K562 (cell line): Measurements from ENCODE around the gene MBNL1. TPM values are rescaled to one million over a fixed set of nuclear protein-coding genes. Genes with fewer than 3 reads are reported as not detected.

Source experiments
- CBX8 ChIP-seq: fragments of 200-600 bp; sonication (generic); IDR thresholded peaks from 2 replicates; pipeline ENCODE4 v1.6.1; 2012; ENCODE audit warnings: borderline replicate concordance, mixed run types, low read depth, mild to moderate bottlenecking, moderate library complexity, mixed read lengths, low read length, control low read depth, inconsistent platforms; ENCODE audit not compliant: poor library complexity, severe bottlenecking; ENCODE audit errors: extremely low read depth
- DPF2 ChIP-seq: fragments of 450-650 bp; IDR thresholded peaks from 2 replicates; pipeline ENCODE4 v1.6.1; 2016
- FOXM1 ChIP-seq, 2 experiments: fragments of 450-650 bp in 1 of 2; sonication (generic) in 1 of 2; formaldehyde crosslinking in 1 of 2; IDR thresholded peaks; 2 replicates each; pipeline versions ENCODE4 v1.6.1 to v1.9.0; 2017 to 2022; ENCODE audit warnings: low read depth in 2 of 2, mild to moderate bottlenecking in 2 of 2, missing genetic modification reagents in 1 of 2, moderate library complexity in 1 of 2
- GABPB1 ChIP-seq: sonication (generic); formaldehyde crosslinking; IDR thresholded peaks from 2 replicates; pipeline ENCODE4 v1.8.0; 2022; ENCODE audit warnings: mild to moderate bottlenecking, missing genetic modification reagents
- GATAD2B ChIP-seq: fragments of 450-650 bp; IDR thresholded peaks from 2 replicates; pipeline ENCODE4 v1.6.1; 2017; ENCODE audit warnings: mild to moderate bottlenecking, borderline replicate concordance
- HDAC1 ChIP-seq, 2 experiments: fragments of 450-650 bp; IDR thresholded peaks; 2 replicates each; pipeline ENCODE4 v1.6.1; 2016 to 2017; ENCODE audit warnings: inconsistent platforms in 1 of 2, mild to moderate bottlenecking in 1 of 2, moderate library complexity in 1 of 2
- MBD1 ChIP-seq: fragments of 250-450 bp; sonication (Bioruptor Pico); IDR thresholded peaks from 2 replicates; pipeline ENCODE4 v1.8.0; 2022; ENCODE audit warnings: inconsistent platforms
- MIER1 ChIP-seq: fragments of 450-650 bp; IDR thresholded peaks from 2 replicates; pipeline ENCODE4 v1.6.1; 2016; ENCODE audit warnings: antibody characterized with exemption, mild to moderate bottlenecking, low read depth
- NCOR1 ChIP-seq: fragments of 450-650 bp; IDR thresholded peaks from 2 replicates; pipeline ENCODE4 v1.6.1; 2016; ENCODE audit warnings: mild to moderate bottlenecking, moderate library complexity
- POLR2A ChIP-seq: fragments of 450-650 bp; conservative IDR thresholded peaks from 2 replicates; pipeline ENCODE4 v1.6.1; 2016
- RBM17 ChIP-seq: fragments of 200-400 bp; formaldehyde crosslinking; IDR thresholded peaks from 2 replicates; pipeline ENCODE4 v1.6.1; 2017; ENCODE audit warnings: low read depth, mild to moderate bottlenecking, low read length, borderline replicate concordance
- SMAD2 ChIP-seq: fragments of 150-350 bp; IDR thresholded peaks from 2 replicates; pipeline ENCODE4 v1.6.1; 2014; ENCODE audit warnings: low read depth, mild to moderate bottlenecking, low read length
- SNRNP70 ChIP-seq: fragments of 200-400 bp; formaldehyde crosslinking; optimal IDR thresholded peaks from 2 replicates; pipeline ENCODE3; 2017; ENCODE audit warnings: low read depth, low read length
- TCF7 ChIP-seq: sonication (generic); IDR thresholded peaks from 2 replicates; pipeline ENCODE4 v1.6.1; 2016; ENCODE audit warnings: antibody characterized with exemption, borderline replicate concordance
- ZBED1 ChIP-seq: IDR thresholded peaks from 2 replicates; pipeline ENCODE4 v1.6.1; 2014
- ZHX1 ChIP-seq: fragments of 150-350 bp; conservative IDR thresholded peaks from 2 replicates; pipeline ENCODE4 v1.6.1; 2014; ENCODE audit warnings: low read length
- ZNF41 ChIP-seq: fragments of 250-450 bp; sonication (Bioruptor Pico); conservative IDR thresholded peaks from 2 replicates; pipeline ENCODE4 v1.4.0; 2020; ENCODE audit warnings: mild to moderate bottlenecking
- ZNF778 ChIP-seq: fragments of 450-650 bp; formaldehyde crosslinking; IDR thresholded peaks from 2 replicates; pipeline ENCODE4 v1.4.0; 2020; ENCODE audit warnings: mild to moderate bottlenecking, moderate library complexity
- polyA plus RNA-seq, 8 experiments: library from polyadenylated mRNA; depleted of rRNA in 4 of 8; stranded (reverse) in 5 of 8; unstranded in 3 of 8; fragments of >200 nt; fragmentation: Nextera tagmentation in 2 of 8; fragmentation: Illumina TruSeq in 1 of 8; extraction: Ambion mirVana in 2 of 8; extraction: Trizol in 1 of 8; gene quantifications; 2 replicates each; pipeline versions ENCODE4 v1.2.1 to v1.2.3, GENCODE V29; 2011 to 2014; ENCODE audit warnings: inconsistent platforms in 1 of 8, missing spikeins in 1 of 8
- total RNA-seq, 7 experiments: library from RNA; depleted of rRNA in 6 of 7; stranded (reverse); fragments of >200 nt in 6 of 7; fragmentation: Illumina TruSeq in 2 of 7; extraction: Trizol in 2 of 7; gene quantifications; 2 replicates each; pipeline versions ENCODE4 v1.2.1 to v1.2.3, GENCODE V29; 2011 to 2021; ENCODE audit warnings: low replicate concordance in 1 of 7
- TF ChIP-seq, protein P1 (sequence below), 2 experiments: fragments of 450-650 bp; IDR thresholded peaks; 2 replicates each; pipeline ENCODE4 v1.6.1; 2018; ENCODE audit warnings: mild to moderate bottlenecking in 2 of 2, low read depth in 1 of 2; ENCODE audit not compliant: partially characterized antibody in 2 of 2

Gene MBNL1
- total and polyA plus RNA-seq, 9 of the 15 experiments (the other 6 are each of a cell fraction or from before 2014, with no cell fraction given), result 70.3 to 243 (median 220) TPM

GRCh38 chr3:152272771-152273242 is 4.1 kb downstream of the MBNL1 start (continued):
- no peak for TF ChIP-seq TCF7
- no peak for TF ChIP-seq SMAD2
- TF ChIP-seq GABPB1 (CRISPR knock-in tag), result no peak
- TF ChIP-seq NCOR1, result peak; percentile 48; the same call in 1 of the 2 replicates
- no peak for TF ChIP-seq FOXM1 (IDR thresholded peaks at IDR 0.05; ENCODE audit: low read depth)
- TF ChIP-seq FOXM1 (CRISPR knock-in tag; IDR thresholded peaks at IDR 0.05; ENCODE audit: low read depth), result no peak
- TF ChIP-seq DPF2, result peak; percentile 73
- no peak for TF ChIP-seq SNRNP70
- TF ChIP-seq, protein P1, sequence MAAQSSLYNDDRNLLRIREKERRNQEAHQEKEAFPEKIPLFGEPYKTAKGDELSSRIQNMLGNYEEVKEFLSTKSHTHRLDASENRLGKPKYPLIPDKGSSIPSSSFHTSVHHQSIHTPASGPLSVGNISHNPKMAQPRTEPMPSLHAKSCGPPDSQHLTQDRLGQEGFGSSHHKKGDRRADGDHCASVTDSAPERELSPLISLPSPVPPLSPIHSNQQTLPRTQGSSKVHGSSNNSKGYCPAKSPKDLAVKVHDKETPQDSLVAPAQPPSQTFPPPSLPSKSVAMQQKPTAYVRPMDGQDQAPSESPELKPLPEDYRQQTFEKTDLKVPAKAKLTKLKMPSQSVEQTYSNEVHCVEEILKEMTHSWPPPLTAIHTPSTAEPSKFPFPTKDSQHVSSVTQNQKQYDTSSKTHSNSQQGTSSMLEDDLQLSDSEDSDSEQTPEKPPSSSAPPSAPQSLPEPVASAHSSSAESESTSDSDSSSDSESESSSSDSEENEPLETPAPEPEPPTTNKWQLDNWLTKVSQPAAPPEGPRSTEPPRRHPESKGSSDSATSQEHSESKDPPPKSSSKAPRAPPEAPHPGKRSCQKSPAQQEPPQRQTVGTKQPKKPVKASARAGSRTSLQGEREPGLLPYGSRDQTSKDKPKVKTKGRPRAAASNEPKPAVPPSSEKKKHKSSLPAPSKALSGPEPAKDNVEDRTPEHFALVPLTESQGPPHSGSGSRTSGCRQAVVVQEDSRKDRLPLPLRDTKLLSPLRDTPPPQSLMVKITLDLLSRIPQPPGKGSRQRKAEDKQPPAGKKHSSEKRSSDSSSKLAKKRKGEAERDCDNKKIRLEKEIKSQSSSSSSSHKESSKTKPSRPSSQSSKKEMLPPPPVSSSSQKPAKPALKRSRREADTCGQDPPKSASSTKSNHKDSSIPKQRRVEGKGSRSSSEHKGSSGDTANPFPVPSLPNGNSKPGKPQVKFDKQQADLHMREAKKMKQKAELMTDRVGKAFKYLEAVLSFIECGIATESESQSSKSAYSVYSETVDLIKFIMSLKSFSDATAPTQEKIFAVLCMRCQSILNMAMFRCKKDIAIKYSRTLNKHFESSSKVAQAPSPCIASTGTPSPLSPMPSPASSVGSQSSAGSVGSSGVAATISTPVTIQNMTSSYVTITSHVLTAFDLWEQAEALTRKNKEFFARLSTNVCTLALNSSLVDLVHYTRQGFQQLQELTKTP (IDR thresholded peaks at IDR 0.05; ENCODE audit: low read depth in 1 of 2, partially characterized antibody in 2 of 2), result peak in 1 of 2 experiments; percentile 50
- TF ChIP-seq ZBED1, result no peak
- no peak for TF ChIP-seq MBD1 (CRISPR knock-in tag)
- TF ChIP-seq RBM17, result no peak
- TF ChIP-seq ZNF41 (CRISPR knock-in tag), result no peak
- TF ChIP-seq ZHX1, result no peak
- 0 out of 2 replicates have a peak, but pooled peaks have one; percentile 40 for TF ChIP-seq POLR2A
- peak in 1 of 2 experiments; percentile 52; a peak in 1 of 4 replicates for TF ChIP-seq HDAC1 (IDR thresholded peaks at IDR 0.05)
- TF ChIP-seq MIER1, result no peak
- no peak for TF ChIP-seq CBX8
- TF ChIP-seq ZNF778 (CRISPR knock-in tag), result no peak
- peak; percentile 45; the same call in 1 of the 2 replicates for TF ChIP-seq GATAD2B
